ENCODE measurements around the gene SLC6A4.

GRCh38 chr17:30212750-30213149 lies 22.7 kb downstream of the SLC6A4 start:
- no peak for TF ChIP-seq CTCF (conservative IDR thresholded peaks at IDR 0.05; ENCODE audit: low read length)
- TF ChIP-seq EZH2phosphoT487 (IDR thresholded peaks at IDR 0.05; ENCODE audit: borderline replicate concordance): no peak
